HG02852 (cell line): Measurements from ENCODE around the gene MIXL1.

Experiments used
- ATAC-seq: cut with Tn5 transposase; IDR thresholded peaks from one replicate; pipeline ENCODE4 v1.9.1; 2021; ENCODE audit warnings: mild to moderate bottlenecking, moderate library complexity; ENCODE audit not compliant: unreplicated experiment

MIXL1 gene

DNA sequence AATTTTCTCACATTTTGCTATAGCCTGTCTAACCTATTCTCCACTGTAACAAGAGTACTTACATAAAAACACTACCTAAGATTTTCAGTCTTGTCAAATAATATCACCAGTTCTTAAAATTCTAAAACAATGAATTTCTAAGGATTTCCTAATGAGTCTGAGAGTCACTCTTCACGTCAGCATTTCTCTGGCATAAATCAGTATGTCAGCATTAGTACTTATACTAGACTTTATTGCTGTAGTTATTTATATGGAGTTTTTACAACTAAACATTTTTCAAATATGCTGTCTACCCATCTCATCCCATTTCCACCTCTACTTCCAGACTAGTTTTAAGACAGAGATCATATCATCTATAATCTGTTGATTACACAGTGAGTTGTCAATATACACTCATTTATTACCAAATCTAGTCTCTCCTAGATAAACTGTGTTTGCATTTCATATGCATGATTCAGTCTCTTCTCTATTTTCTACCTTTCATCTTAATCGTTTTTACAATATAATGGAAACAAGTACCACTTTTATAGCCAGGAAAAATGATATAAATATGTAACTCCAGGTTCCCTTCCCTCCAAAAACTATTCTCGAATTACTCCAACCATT is 52.7 kb downstream of the MIXL1 start:
- ATAC-seq = no peak
